Transverse colon (tissue), 1 donor: Measurements from ENCODE around the gene CACNA1A.

Experiments
- EP300 ChIP-seq: sonication (generic); formaldehyde crosslinking; IDR thresholded peaks from one replicate; pipeline ENCODE4 v1.6.1; 2017; ENCODE audit warnings: antibody characterized with exemption, low read depth
- POLR2A ChIP-seq: fragments of 450-650 bp; IDR thresholded peaks from one replicate; pipeline ENCODE4 v1.6.1; 2016; ENCODE audit warnings: antibody characterized with exemption, mild to moderate bottlenecking, moderate library complexity

DNA sequence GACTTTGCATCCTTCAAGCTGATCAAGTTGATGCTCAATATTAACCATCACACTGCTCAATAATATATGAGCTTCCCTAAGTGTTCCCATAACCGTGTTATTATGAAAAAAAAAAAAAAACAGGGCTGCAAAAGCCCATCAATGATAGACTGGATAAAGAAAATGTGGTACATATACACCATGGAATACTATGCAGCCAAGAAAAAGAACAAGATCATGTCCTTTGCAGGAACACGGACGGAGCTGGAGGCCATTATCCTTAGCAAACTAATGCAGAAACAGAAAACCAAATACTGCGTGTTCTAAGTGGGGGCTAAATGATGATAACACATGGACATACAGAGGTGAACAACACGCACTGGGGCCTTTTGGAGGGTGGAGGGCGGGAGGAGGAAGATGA lies 58.3 kb downstream of the CACNA1A start:
- TF ChIP-seq EP300 (no peak), POLR2A (no peak)
